Keratinocyte (primary cell): ENCODE measurements around the gene LENG1.

ENCODE experiments used
- EZH2 ChIP-seq: IDR thresholded peaks from one replicate; pipeline ENCODE4 v1.6.1; 2012; ENCODE audit warnings: inconsistent platforms, mild to moderate bottlenecking, low read length, moderate library complexity
- TF ChIP-seq, protein P1 (sequence below), 3 experiments: IDR thresholded peaks in 1 of 3; conservative IDR thresholded peaks in 1 of 3; optimal IDR thresholded peaks in 1 of 3; 2 replicates in 2 of 3; 3 replicates in 1 of 3; pipeline versions ENCODE3 to v1.5.1; 2011; ENCODE audit warnings: low read length in 3 of 3, mild to moderate bottlenecking in 3 of 3, moderate library complexity in 2 of 3, control low read depth in 1 of 3, inconsistent platforms in 1 of 3; ENCODE audit not compliant: insufficient read depth in 2 of 3; ENCODE audit errors: extremely low read depth in 1 of 3

DNA sequence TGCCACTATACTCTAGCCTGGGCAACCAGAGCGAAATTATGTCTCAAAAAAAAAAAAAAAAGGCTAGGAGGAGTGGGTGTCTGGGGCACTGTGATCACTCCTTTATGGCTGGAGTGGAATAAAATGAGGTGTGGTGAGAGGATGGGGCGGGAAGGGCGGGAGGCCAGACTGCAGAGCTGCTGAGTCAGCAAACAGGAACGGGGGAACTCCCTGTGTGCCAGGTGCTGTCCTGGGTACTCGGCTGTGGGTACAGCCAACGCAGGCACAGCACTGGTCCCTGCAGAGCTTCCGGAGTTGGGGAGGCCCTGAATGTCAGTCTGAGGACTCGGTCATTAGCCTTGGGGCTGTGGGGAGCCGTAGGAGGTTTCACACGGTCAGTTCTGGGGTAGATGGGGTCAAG lies 38.3 kb downstream of the LENG1 start:
- TF ChIP-seq, protein P1, sequence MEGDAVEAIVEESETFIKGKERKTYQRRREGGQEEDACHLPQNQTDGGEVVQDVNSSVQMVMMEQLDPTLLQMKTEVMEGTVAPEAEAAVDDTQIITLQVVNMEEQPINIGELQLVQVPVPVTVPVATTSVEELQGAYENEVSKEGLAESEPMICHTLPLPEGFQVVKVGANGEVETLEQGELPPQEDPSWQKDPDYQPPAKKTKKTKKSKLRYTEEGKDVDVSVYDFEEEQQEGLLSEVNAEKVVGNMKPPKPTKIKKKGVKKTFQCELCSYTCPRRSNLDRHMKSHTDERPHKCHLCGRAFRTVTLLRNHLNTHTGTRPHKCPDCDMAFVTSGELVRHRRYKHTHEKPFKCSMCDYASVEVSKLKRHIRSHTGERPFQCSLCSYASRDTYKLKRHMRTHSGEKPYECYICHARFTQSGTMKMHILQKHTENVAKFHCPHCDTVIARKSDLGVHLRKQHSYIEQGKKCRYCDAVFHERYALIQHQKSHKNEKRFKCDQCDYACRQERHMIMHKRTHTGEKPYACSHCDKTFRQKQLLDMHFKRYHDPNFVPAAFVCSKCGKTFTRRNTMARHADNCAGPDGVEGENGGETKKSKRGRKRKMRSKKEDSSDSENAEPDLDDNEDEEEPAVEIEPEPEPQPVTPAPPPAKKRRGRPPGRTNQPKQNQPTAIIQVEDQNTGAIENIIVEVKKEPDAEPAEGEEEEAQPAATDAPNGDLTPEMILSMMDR (optimal IDR thresholded peaks at IDR 0.05 in 1 of 3, IDR thresholded peaks at IDR 0.05 in 1 of 3, conservative IDR thresholded peaks at IDR 0.05 in 1 of 3; ENCODE audit: extremely low read depth in 1 of 3, insufficient read depth in 2 of 3, low read length in 3 of 3), result no peak
- TF ChIP-seq EZH2, result no peak
